HepG2 (cell line): ENCODE results near the gene PSMC3IP. TPM values are rescaled to one million over a fixed set of nuclear protein-coding genes. Genes with fewer than 3 reads are reported as not detected.
A peak's percentile ranks its signal among the peaks of the same experiment; 100 is the strongest.

Experiments used
- ATRX ChIP-seq: sonication (generic); formaldehyde crosslinking; IDR thresholded peaks from 2 replicates; pipeline ENCODE4 v1.4.0; 2020; ENCODE audit warnings: missing genetic modification reagents, borderline replicate concordance
- CSRNP2 ChIP-seq: sonication (generic); formaldehyde crosslinking; conservative IDR thresholded peaks from 2 replicates; pipeline ENCODE4 v1.8.0; 2022; ENCODE audit warnings: low read depth, missing genetic modification reagents
- DRAP1 ChIP-seq: IDR thresholded peaks from 2 replicates; pipeline ENCODE4 v1.6.1; 2016; ENCODE audit warnings: missing genetic modification reagents, missing compliant biosample characterization
- ERF ChIP-seq: IDR thresholded peaks from 2 replicates; pipeline ENCODE4 v1.6.1; 2018; ENCODE audit warnings: missing biosample characterization, missing genetic modification reagents
- FOSL2 ChIP-seq: sonication (generic); formaldehyde crosslinking; IDR thresholded peaks from 2 replicates; pipeline ENCODE4 v1.4.0; 2020; ENCODE audit warnings: missing genetic modification reagents
- GLI4 ChIP-seq: sonication (generic); formaldehyde crosslinking; IDR thresholded peaks from 2 replicates; pipeline ENCODE4 v1.5.1; 2020; ENCODE audit warnings: missing genetic modification reagents, mild to moderate bottlenecking, moderate library complexity, borderline replicate concordance
- HNRNPUL1 ChIP-seq: fragments of 200-400 bp; formaldehyde crosslinking; IDR thresholded peaks from 2 replicates; pipeline ENCODE4 v1.6.1; 2017; ENCODE audit warnings: low read depth, mild to moderate bottlenecking, low read length, moderate library complexity
- HOXA9 ChIP-seq: sonication (generic); formaldehyde crosslinking; IDR thresholded peaks from 2 replicates; pipeline ENCODE4 v1.8.1; 2022; ENCODE audit warnings: missing genetic modification reagents, mild to moderate bottlenecking, moderate library complexity, borderline replicate concordance
- MTERF4 ChIP-seq: sonication (generic); formaldehyde crosslinking; IDR thresholded peaks from 2 replicates; pipeline ENCODE4 v1.8.0; 2023; ENCODE audit warnings: mild to moderate bottlenecking, missing genetic modification reagents
- NFYC ChIP-seq: IDR thresholded peaks from 2 replicates; pipeline ENCODE4 v1.6.1; 2016; ENCODE audit warnings: missing genetic modification reagents, missing compliant biosample characterization
- POGK ChIP-seq: sonication (generic); formaldehyde crosslinking; conservative IDR thresholded peaks from 2 replicates; pipeline ENCODE4 v1.8.0; 2022; ENCODE audit warnings: mild to moderate bottlenecking, moderate library complexity, missing genetic modification reagents
- PPARG ChIP-seq: conservative IDR thresholded peaks from 2 replicates; pipeline ENCODE4 v1.6.1; 2016; ENCODE audit warnings: missing biosample characterization, missing genetic modification reagents
- RAD51 ChIP-seq: fragments of 450-650 bp; IDR thresholded peaks from 2 replicates; pipeline ENCODE4 v1.6.1; 2016; ENCODE audit warnings: borderline replicate concordance
- SAP130 ChIP-seq: IDR thresholded peaks from 2 replicates; pipeline ENCODE4 v1.6.1; 2016; ENCODE audit warnings: low read depth
- TFDP2 ChIP-seq: sonication (generic); formaldehyde crosslinking; IDR thresholded peaks from 2 replicates; pipeline ENCODE4 v1.4.0; 2020; ENCODE audit warnings: missing genetic modification reagents
- ZNF124 ChIP-seq: sonication (generic); formaldehyde crosslinking; IDR thresholded peaks from 2 replicates; pipeline ENCODE4 v1.4.0; 2020; ENCODE audit warnings: missing genetic modification reagents
- ZNF331 ChIP-seq: sonication (generic); formaldehyde crosslinking; IDR thresholded peaks from 2 replicates; pipeline ENCODE4 v1.4.0; 2020; ENCODE audit warnings: missing genetic modification reagents
- ZNF343 ChIP-seq: sonication (generic); formaldehyde crosslinking; IDR thresholded peaks from 2 replicates; pipeline ENCODE4 v1.4.0; 2020; ENCODE audit warnings: mild to moderate bottlenecking, missing genetic modification reagents
- ZNF546 ChIP-seq: sonication (generic); formaldehyde crosslinking; conservative IDR thresholded peaks from 2 replicates; pipeline ENCODE4 v1.8.1; 2023; ENCODE audit warnings: mild to moderate bottlenecking, missing genetic modification reagents
- ZNF598 ChIP-seq: sonication (generic); formaldehyde crosslinking; IDR thresholded peaks from 2 replicates; pipeline ENCODE4 v1.5.1; 2020; ENCODE audit warnings: mild to moderate bottlenecking, missing genetic modification reagents, borderline replicate concordance
- ZNF644 ChIP-seq: IDR thresholded peaks from 2 replicates; pipeline ENCODE4 v1.6.1; 2016; ENCODE audit warnings: low read depth
- ZNF773 ChIP-seq: sonication (generic); formaldehyde crosslinking; IDR thresholded peaks from 2 replicates; pipeline ENCODE4 v1.4.0; 2020; ENCODE audit warnings: missing genetic modification reagents, borderline replicate concordance
- ZNF776 ChIP-seq: sonication (generic); formaldehyde crosslinking; IDR thresholded peaks from 2 replicates; pipeline ENCODE4 v1.4.0; 2020; ENCODE audit warnings: mild to moderate bottlenecking, missing genetic modification reagents
- ZSCAN20 ChIP-seq: sonication (generic); formaldehyde crosslinking; IDR thresholded peaks from 2 replicates; pipeline ENCODE4 v1.4.0; 2020; ENCODE audit warnings: missing genetic modification reagents, mild to moderate bottlenecking, borderline replicate concordance
- polyA plus RNA-seq, 8 experiments: library from polyadenylated mRNA; depleted of rRNA in 3 of 8; stranded (reverse) in 7 of 8; unstranded in 1 of 8; fragments of >200 nt; fragmentation: Illumina TruSeq in 4 of 8; extraction: Trizol in 4 of 8; gene quantifications; 2 replicates each; pipeline versions ENCODE4 v1.2.1 to v1.2.3, GENCODE V29; 2011 to 2016; ENCODE audit warnings: low read depth in 4 of 8, missing spikeins in 1 of 8, mixed read lengths in 1 of 8; ENCODE audit not compliant: insufficient read depth in 1 of 8
- total RNA-seq, 5 experiments: library from RNA; depleted of rRNA; stranded (reverse); fragments of >200 nt; fragmentation: Illumina TruSeq; extraction: Trizol; gene quantifications; 2 replicates each; pipeline ENCODE4 v1.2.3, GENCODE V29; 2016; ENCODE audit warnings: low read depth in 1 of 5

PSMC3IP gene
- total and polyA plus RNA-seq, 2 of the 13 experiments (the other 11 are each of a cell fraction or from before 2014, with no cell fraction given) = 6.5 to 22.4 TPM

GRCh38 chr17:42554250-42555121 lies 23.0 kb downstream of the PSMC3IP start (continued):
- TF ChIP-seq GLI4 (CRISPR knock-in tag) (peak; percentile 88; the same call in 1 of the 2 replicates), ERF (peak; percentile 98), ZSCAN20 (CRISPR knock-in tag) (peak; percentile 47; the same call in 1 of the 2 replicates), ZNF776 (CRISPR knock-in tag) (peak; percentile 89; the same call in 1 of the 2 replicates), ZNF644 (no peak), HOXA9 (CRISPR knock-in tag) (peak; percentile 84; the same call in 1 of the 2 replicates), ZNF546 (peak; percentile 97), ZNF773 (no peak), MTERF4 (CRISPR knock-in tag) (peak; percentile 94), TFDP2 (CRISPR knock-in tag) (peak; percentile 87), DRAP1 (CRISPR knock-in tag) (peak; percentile 91), NFYC (CRISPR knock-in tag) (peak; percentile 37; the same call in 1 of the 2 replicates), CSRNP2 (CRISPR knock-in tag) (peak; percentile 33; the same call in 1 of the 2 replicates), PPARG (CRISPR knock-in tag) (peak; percentile 61; the same call in 1 of the 2 replicates), SAP130 (peak; percentile 99), ATRX (CRISPR knock-in tag) (no peak), HNRNPUL1 (no peak), ZNF343 (CRISPR knock-in tag) (peak; percentile 24; the same call in 1 of the 2 replicates), FOSL2 (CRISPR knock-in tag) (peak; percentile 62), ZNF331 (CRISPR knock-in tag) (peak; percentile 88; the same call in 1 of the 2 replicates), POGK (0 out of 2 replicates have a peak, but pooled peaks have one; percentile 26), ZNF598 (CRISPR knock-in tag) (no peak; the same call in 1 of the 2 replicates), ZNF124 (peak; percentile 68; the same call in 1 of the 2 replicates), RAD51 (no peak)
